PC-3 (cell line): Measurements from ENCODE around the gene PDHA1. TPM values are rescaled to one million over a fixed set of nuclear protein-coding genes. Genes with fewer than 3 reads are reported as not detected.

Experiments used
- ATAC-seq: fragments of 200-7000 bp; cut with Tn5 transposase; 2 replicates; pipeline ENCODE4 v1.9.1; 2020; ENCODE audit warnings: mild to moderate bottlenecking, moderate library complexity
- BruUV-seq: library from RNA; stranded (reverse); fragments of 400-500 nt; replicated peaks from 2 replicates; lab custom pipeline; 2021; lab: Mats Ljungman, UMichigan
- CTCF ChIA-PET: fragments of 300-600 bp; sonication (Branson Sonifier 250); formaldehyde crosslinking; loops from one replicate; lab custom pipeline; 2022; ENCODE audit warnings: antibody characterized with exemption; lab: Charles Lee
- POLR2A ChIA-PET: fragments of 300-600 bp; sonication (Branson Sonifier 250); formaldehyde crosslinking; loops from one replicate; lab custom pipeline; 2022; ENCODE audit warnings: antibody characterized with exemption; ENCODE audit not compliant: unreplicated experiment; lab: Charles Lee
- DNase-seq: peaks from one replicate; pipeline ENCODE4 v3.0.0-alpha.2; 2015
- H2AFZ ChIP-seq: fragments of 300-600 bp; sonication (generic); 2 replicates; pipeline ENCODE4 v1.6.0; 2016; ENCODE audit warnings: antibody characterized with exemption, low read length
- H3F3A ChIP-seq: fragments of 300-600 bp; sonication (generic); one replicate; pipeline ENCODE4 v1.6.0; 2017; ENCODE audit warnings: antibody characterized with exemption, low read length, control low read depth, mild to moderate bottlenecking; ENCODE audit not compliant: unreplicated experiment
- H3K27ac ChIP-seq: fragments of 300-600 bp; sonication (generic); 2 replicates; pipeline ENCODE4 v1.5.1; 2016; ENCODE audit warnings: mild to moderate bottlenecking, low read length
- H3K27me3 ChIP-seq: fragments of 300-600 bp; sonication (generic); 2 replicates; pipeline ENCODE4 v1.6.1; 2016; ENCODE audit warnings: low read length, mixed read lengths
- H3K36me3 ChIP-seq: fragments of 300-600 bp; sonication (generic); 2 replicates; pipeline ENCODE4 v1.6.1; 2016; ENCODE audit warnings: low read depth, mixed run types, low read length, mixed read lengths
- H3K4me1 ChIP-seq: fragments of 300-600 bp; sonication (generic); 2 replicates; pipeline ENCODE4 v1.5.1; 2016; ENCODE audit warnings: low read length; ENCODE audit not compliant: insufficient read depth
- H3K4me2 ChIP-seq: fragments of 300-600 bp; sonication (generic); 2 replicates; pipeline ENCODE4 v1.6.0; 2016; ENCODE audit warnings: low read length
- H3K4me3 ChIP-seq: fragments of 300-600 bp; sonication (generic); 2 replicates; pipeline ENCODE4 v1.5.1; 2016; ENCODE audit warnings: mild to moderate bottlenecking, low read length, mixed read lengths
- H3K79me2 ChIP-seq: fragments of 300-600 bp; sonication (generic); 2 replicates; pipeline ENCODE4 v1.6.1; 2017; ENCODE audit warnings: low read length, mixed read lengths
- H3K9ac ChIP-seq: fragments of 300-600 bp; sonication (generic); 2 replicates; pipeline ENCODE4 v1.6.0; 2016; ENCODE audit warnings: mild to moderate bottlenecking, low read length
- H3K9me2 ChIP-seq: fragments of 300-600 bp; sonication (generic); replicated peaks from 2 replicates; pipeline ENCODE4 v1.6.1; 2016; ENCODE audit warnings: mixed run types, low read length, mixed read lengths
- H3K9me3 ChIP-seq: fragments of 300-600 bp; sonication (generic); 2 replicates; pipeline ENCODE4 v1.6.1; 2016; ENCODE audit warnings: low read length, mixed read lengths
- H4K20me1 ChIP-seq: fragments of 300-600 bp; sonication (generic); 2 replicates; pipeline ENCODE4 v1.6.1; 2016; ENCODE audit warnings: low read length, mixed read lengths
- EZH2 ChIP-seq: fragments of 300-600 bp; sonication (generic); IDR thresholded peaks from one replicate; pipeline ENCODE4 v1.6.1; 2017; ENCODE audit warnings: antibody characterized with exemption, mild to moderate bottlenecking, low read length; ENCODE audit not compliant: unreplicated experiment
- EZH2phosphoT487 ChIP-seq: fragments of 300-600 bp; sonication (generic); IDR thresholded peaks from 2 replicates; pipeline ENCODE4 v1.6.1; 2018; ENCODE audit warnings: mild to moderate bottlenecking, antibody characterized with exemption, low read length, borderline replicate concordance
- intact Hi-C: fragments of 100-400 bp; cut with micrococcal nuclease; formaldehyde crosslinking; loops from 2 replicates; pipeline ENCODE4 v1.9.0; 2023
- total RNA-seq: library from RNA; depleted of rRNA; stranded (reverse); fragments of >200 nt; gene quantifications from 2 replicates; pipeline ENCODE4 v1.2.3, GENCODE V29; 2014
- TF ChIP-seq, protein P1 (sequence below): fragments of 300-600 bp; sonication (generic); conservative IDR thresholded peaks from 2 replicates; pipeline ENCODE4 v1.5.1; 2017; ENCODE audit warnings: antibody characterized with exemption, low read depth, mild to moderate bottlenecking, low read length

Gene PDHA1
- total RNA-seq, 1 experiment from 2014 or later: 408 TPM

DNA sequence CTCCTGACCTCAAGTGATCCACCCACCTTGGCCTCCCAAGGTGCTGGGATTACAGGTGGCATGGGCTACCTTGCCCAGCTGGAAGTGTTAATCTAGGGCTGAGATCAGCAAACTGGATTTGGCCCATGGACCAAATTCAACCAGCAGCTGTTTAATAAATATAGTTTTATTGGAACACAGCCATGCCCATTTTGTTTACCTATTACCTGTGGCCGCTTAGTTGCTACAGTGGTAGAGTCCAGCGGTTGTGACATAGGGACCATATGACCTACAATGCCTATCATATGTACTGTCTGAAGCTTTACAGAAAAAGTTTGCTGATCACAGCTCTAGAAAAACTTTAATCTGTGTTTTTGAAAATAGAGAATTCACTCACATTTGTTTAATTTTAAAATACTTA is 17.2 kb upstream of the PDHA1 start:
- Histone ChIP-seq H3K9ac (no peak overlapping the region), H3K27me3 (no peaks in the 10 kb centered on the region), H3K4me1 (no peaks in the 10 kb centered on the region), H3K4me2 (no peak overlapping the region), H4K20me1 (no peaks in the 10 kb centered on the region), H3K79me2 (no peaks in the 10 kb centered on the region), H3K27ac (no peak overlapping the region), H2AFZ (no peak overlapping the region), H3K4me3 (no peak overlapping the region), H3F3A (no peaks in the 10 kb centered on the region), H3K9me2 (no peaks in the 10 kb centered on the region), H3K36me3 (no peaks in the 10 kb centered on the region), H3K9me3 (no peaks in the 10 kb centered on the region)
- TF ChIP-seq EZH2phosphoT487 (no peak), EZH2 (no peak)
- TF ChIP-seq, protein P1, sequence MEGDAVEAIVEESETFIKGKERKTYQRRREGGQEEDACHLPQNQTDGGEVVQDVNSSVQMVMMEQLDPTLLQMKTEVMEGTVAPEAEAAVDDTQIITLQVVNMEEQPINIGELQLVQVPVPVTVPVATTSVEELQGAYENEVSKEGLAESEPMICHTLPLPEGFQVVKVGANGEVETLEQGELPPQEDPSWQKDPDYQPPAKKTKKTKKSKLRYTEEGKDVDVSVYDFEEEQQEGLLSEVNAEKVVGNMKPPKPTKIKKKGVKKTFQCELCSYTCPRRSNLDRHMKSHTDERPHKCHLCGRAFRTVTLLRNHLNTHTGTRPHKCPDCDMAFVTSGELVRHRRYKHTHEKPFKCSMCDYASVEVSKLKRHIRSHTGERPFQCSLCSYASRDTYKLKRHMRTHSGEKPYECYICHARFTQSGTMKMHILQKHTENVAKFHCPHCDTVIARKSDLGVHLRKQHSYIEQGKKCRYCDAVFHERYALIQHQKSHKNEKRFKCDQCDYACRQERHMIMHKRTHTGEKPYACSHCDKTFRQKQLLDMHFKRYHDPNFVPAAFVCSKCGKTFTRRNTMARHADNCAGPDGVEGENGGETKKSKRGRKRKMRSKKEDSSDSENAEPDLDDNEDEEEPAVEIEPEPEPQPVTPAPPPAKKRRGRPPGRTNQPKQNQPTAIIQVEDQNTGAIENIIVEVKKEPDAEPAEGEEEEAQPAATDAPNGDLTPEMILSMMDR: no peak
- no TSS peak for BruUV-seq
- ChIA-PET POLR2A (no interaction called here), CTCF (no interaction called here)
- peak; percentile 7 for DNase-seq
- no peak for ATAC-seq
- intact Hi-C loops: no loop called here

DNA sequence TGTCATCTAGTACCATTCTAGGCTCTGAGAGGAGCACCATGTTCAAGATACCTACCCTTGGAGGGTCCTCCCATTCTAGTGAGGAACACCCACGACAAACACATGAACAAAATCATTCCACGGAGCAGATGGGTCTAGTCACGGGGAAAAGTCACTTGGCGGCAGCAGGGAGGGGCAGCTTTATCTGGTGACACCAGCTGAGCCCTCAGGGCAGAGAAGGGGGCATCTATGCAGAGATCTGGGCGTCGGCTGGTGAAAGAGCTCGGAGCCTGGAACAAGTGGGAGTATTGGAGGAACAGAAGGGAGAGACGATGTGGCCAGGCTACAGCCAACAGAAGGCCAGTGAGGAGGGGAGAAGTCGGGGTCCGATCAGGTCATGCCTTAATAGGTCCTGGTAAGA is 11.9 kb upstream of the PDHA1 start:
- no peaks in the 10 kb centered on the region for H3K79me2 ChIP-seq
- ChIA-PET POLR2A (no interaction called here), CTCF (no interaction called here)
- H4K20me1 ChIP-seq: no peaks in the 10 kb centered on the region
- no peak overlapping the region for H3K27ac ChIP-seq
- ATAC-seq (no peak), DNase-seq (no peak)
- H3K4me1 ChIP-seq: no peaks in the 10 kb centered on the region
- H2AFZ ChIP-seq: no peak overlapping the region
- H3K27me3 ChIP-seq: no peaks in the 10 kb centered on the region
- BruUV-seq: no TSS peak
- no peaks in the 10 kb centered on the region for H3K9me2 ChIP-seq
- no peak for TF ChIP-seq EZH2phosphoT487
- TF ChIP-seq, protein P1: no peak
- H3K4me3 ChIP-seq: no peak overlapping the region
- no peak overlapping the region for H3K9ac ChIP-seq
- no peaks in the 10 kb centered on the region for H3F3A ChIP-seq
- no peaks in the 10 kb centered on the region for H3K9me3 ChIP-seq
- intact Hi-C loops: loop anchor here (5.0 kb wide), 1 partner anchor 210 kb away; the partner anchor contains the start of gene ADGRG2
- H3K4me2 ChIP-seq: no peak overlapping the region
- H3K36me3 ChIP-seq: no peaks in the 10 kb centered on the region; the same call in 1 of the 2 replicates

DNA sequence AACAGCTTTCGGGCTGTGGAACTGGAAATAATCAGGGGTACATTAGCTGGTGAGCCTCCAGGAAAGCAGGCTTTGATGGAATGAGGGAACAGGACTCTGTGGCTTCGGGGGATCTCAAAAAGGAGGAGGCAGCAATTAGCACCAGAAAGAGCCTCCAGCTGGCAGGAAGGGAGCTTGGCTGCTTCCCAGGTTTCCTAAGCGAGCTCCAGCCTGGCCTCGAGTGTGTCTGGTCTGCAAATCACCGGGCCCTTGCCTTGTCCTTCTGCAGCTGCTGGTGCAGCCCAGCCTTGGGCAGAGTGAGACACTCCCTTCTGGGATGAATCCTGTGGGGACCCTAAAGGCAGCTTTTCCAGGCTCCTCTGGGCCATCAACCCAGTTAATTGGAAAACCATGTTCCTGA is 10.7 kb upstream of the PDHA1 start:
- no peaks in the 10 kb centered on the region for H3K9me2 ChIP-seq
- H3K27me3 ChIP-seq: no peaks in the 10 kb centered on the region
- no peaks in the 10 kb centered on the region for H3K4me1 ChIP-seq
- H2AFZ ChIP-seq: no peak overlapping the region
- no peak overlapping the region for H3K27ac ChIP-seq
- H3K4me2 ChIP-seq: no peak overlapping the region
- ATAC-seq: no peak
- H3K36me3 ChIP-seq: no peaks in the 10 kb centered on the region; the same call in 1 of the 2 replicates
- H3K9ac ChIP-seq: no peak overlapping the region
- H4K20me1 ChIP-seq: no peaks in the 10 kb centered on the region
- H3F3A ChIP-seq: no peaks in the 10 kb centered on the region
- intact Hi-C loops: loop anchor here (5.0 kb wide), 1 partner anchor 211 kb away; the partner anchor contains the start of gene ADGRG2
- no peak for DNase-seq
- H3K9me3 ChIP-seq: no peaks in the 10 kb centered on the region
- no TSS peak for BruUV-seq
- TF ChIP-seq, protein P1: no peak
- TF ChIP-seq EZH2: no peak
- no peak for TF ChIP-seq EZH2phosphoT487
- ChIA-PET POLR2A (no interaction called here), CTCF (interaction anchor here (0.6 to 1.4 kb wide), 2 partner anchors 184 to 315 kb away, joined by 3 to 14 read pairs; no protein-coding TSS in a partner anchor)
- no peaks in the 10 kb centered on the region for H3K79me2 ChIP-seq
- no peak overlapping the region for H3K4me3 ChIP-seq
